H9 (cell line): ENCODE measurements around the gene RIMOC1. TPM values are rescaled to one million over a fixed set of nuclear protein-coding genes. Genes with fewer than 3 reads are reported as not detected.

ENCODE experiments used
- DNase-seq: peaks from one replicate; pipeline ENCODE4 v3.0.0-alpha.2; 2017
- H2AFZ ChIP-seq: one replicate; pipeline ENCODE4 v1.6.1; 2013; ENCODE audit warnings: mild to moderate bottlenecking, low read length, control low read depth, moderate library complexity
- H2AK5ac ChIP-seq: 2 replicates; pipeline ENCODE4 v1.6.1; 2013; ENCODE audit warnings: low read length, control low read depth, mixed read lengths; ENCODE audit not compliant: insufficient read length
- H2BK120ac ChIP-seq: one replicate; pipeline ENCODE4 v1.6.1; 2013; ENCODE audit warnings: low read depth, mild to moderate bottlenecking, low read length, control low read depth, inconsistent platforms; ENCODE audit not compliant: poor library complexity, severe bottlenecking
- H2BK12ac ChIP-seq: 2 replicates; pipeline ENCODE4 v1.6.1; 2013; ENCODE audit warnings: low read length, control low read depth, mixed read lengths, low read depth; ENCODE audit not compliant: insufficient read length
- H2BK15ac ChIP-seq: 2 replicates; pipeline ENCODE4 v1.6.1; 2013; ENCODE audit warnings: low read depth, low read length, control low read depth
- H2BK20ac ChIP-seq: one replicate; pipeline ENCODE4 v1.6.1; 2013; ENCODE audit warnings: low read depth, mild to moderate bottlenecking, low read length, control low read depth, inconsistent platforms; ENCODE audit not compliant: poor library complexity, severe bottlenecking
- H2BK5ac ChIP-seq: 2 replicates; pipeline ENCODE4 v1.6.1; 2013; ENCODE audit warnings: low read length, control low read depth, mixed read lengths; ENCODE audit not compliant: insufficient read length
- H3K14ac ChIP-seq: 2 replicates; pipeline ENCODE4 v1.6.1; 2013; ENCODE audit warnings: low read length, control low read depth; ENCODE audit not compliant: insufficient read depth
- H3K18ac ChIP-seq: 2 replicates; pipeline ENCODE4 v1.6.1; 2013; ENCODE audit warnings: low read depth, mild to moderate bottlenecking, mixed read lengths, low read length, control low read depth; ENCODE audit not compliant: insufficient read length
- H3K23ac ChIP-seq: 2 replicates; pipeline ENCODE4 v1.6.1; 2013; ENCODE audit warnings: low read length, control low read depth, mixed read lengths, low read depth; ENCODE audit not compliant: insufficient read length
- H3K23me2 ChIP-seq: 2 replicates; pipeline ENCODE4 v1.6.1; 2013; ENCODE audit warnings: low read depth, mild to moderate bottlenecking, mixed read lengths, low read length, control low read depth; ENCODE audit not compliant: insufficient read length, poor library complexity, severe bottlenecking
- H3K27ac ChIP-seq: 2 replicates; pipeline ENCODE4 v1.5.1; 2013; ENCODE audit warnings: low read length, control low read depth, mixed read lengths, low read depth; ENCODE audit not compliant: insufficient read length
- H3K27me3 ChIP-seq: 2 replicates; pipeline ENCODE4 v1.6.1; 2013; ENCODE audit warnings: low read length, control low read depth, inconsistent platforms; ENCODE audit not compliant: insufficient read depth
- H3K4ac ChIP-seq: 2 replicates; pipeline ENCODE4 v1.6.1; 2013; ENCODE audit warnings: low read depth, mild to moderate bottlenecking, control low read depth, inconsistent platforms, low read length, moderate library complexity
- H3K4me1 ChIP-seq: 2 replicates; pipeline ENCODE4 v1.6.1; 2013; ENCODE audit warnings: low read length, control low read depth, inconsistent platforms; ENCODE audit not compliant: insufficient read depth
- H3K4me2 ChIP-seq: 2 replicates; pipeline ENCODE4 v1.6.1; 2013; ENCODE audit warnings: low read length, control low read depth, mixed read lengths; ENCODE audit not compliant: insufficient read length, insufficient read depth
- H3K56ac ChIP-seq: 2 replicates; pipeline ENCODE4 v1.6.1; 2013; ENCODE audit warnings: low read depth, mild to moderate bottlenecking, mixed read lengths, low read length, control low read depth; ENCODE audit not compliant: insufficient read length
- H3K79me1 ChIP-seq: 2 replicates; pipeline ENCODE4 v1.6.1; 2013; ENCODE audit warnings: low read depth, mild to moderate bottlenecking, moderate library complexity, low read length, control low read depth, inconsistent platforms; ENCODE audit not compliant: insufficient read depth, poor library complexity, severe bottlenecking
- H3K79me2 ChIP-seq: 2 replicates; pipeline ENCODE4 v1.6.1; 2013; ENCODE audit warnings: low read length, control low read depth, inconsistent platforms; ENCODE audit not compliant: insufficient read depth
- H3K9ac ChIP-seq: 2 replicates; pipeline ENCODE4 v1.6.1; 2013; ENCODE audit warnings: low read length, control low read depth, mixed read lengths; ENCODE audit not compliant: insufficient read length; ENCODE audit errors: extremely low read depth
- H3K9me3 ChIP-seq: one replicate; pipeline ENCODE4 v1.6.1; 2013; ENCODE audit warnings: low read depth, low read length, inconsistent platforms; ENCODE audit not compliant: control insufficient read depth
- H3T11ph ChIP-seq: one replicate; pipeline ENCODE4 v1.6.1; 2013; ENCODE audit warnings: mild to moderate bottlenecking, low read length, control low read depth, inconsistent platforms
- H4K20me1 ChIP-seq: one replicate; pipeline ENCODE4 v1.6.1; 2013; ENCODE audit not compliant: control insufficient read depth, insufficient read length, insufficient read depth
- H4K5ac ChIP-seq: 2 replicates; pipeline ENCODE4 v1.6.1; 2013; ENCODE audit warnings: low read depth, mild to moderate bottlenecking, mixed read lengths, low read length, control low read depth; ENCODE audit not compliant: insufficient read length
- H4K8ac ChIP-seq: replicated peaks from 2 replicates; pipeline ENCODE4 v1.6.1; 2013; ENCODE audit warnings: low read length, control low read depth, mixed read lengths, low read depth; ENCODE audit not compliant: insufficient read length
- H4K91ac ChIP-seq: 2 replicates; pipeline ENCODE4 v1.6.1; 2013; ENCODE audit warnings: low read depth, mild to moderate bottlenecking, moderate library complexity, mixed read lengths, low read length, control low read depth; ENCODE audit not compliant: insufficient read length
- H3K27ac Mint-ChIP-seq, 3 experiments: 2 replicates in 2 of 3; 3 replicates in 1 of 3; pipeline ENCODE4 v1.8.0; 2020 to 2021; ENCODE audit warnings: mixed read lengths in 3 of 3, mild to moderate bottlenecking in 1 of 3, moderate library complexity in 1 of 3
- H3K27me3 Mint-ChIP-seq: 2 replicates; pipeline ENCODE4 v1.8.0; 2021; ENCODE audit warnings: low read depth, mild to moderate bottlenecking, moderate library complexity, mixed read lengths
- H3K36me3 Mint-ChIP-seq, 3 experiments: 2 replicates in 2 of 3; 3 replicates in 1 of 3; pipeline ENCODE4 v1.8.0; 2020 to 2021; ENCODE audit warnings: low read depth in 3 of 3, mixed read lengths in 3 of 3; ENCODE audit not compliant: insufficient read depth in 1 of 3
- H3K4me1 Mint-ChIP-seq, 2 experiments: 2 replicates each; pipeline ENCODE4 v1.8.0; 2020; ENCODE audit warnings: mixed read lengths in 2 of 2
- H3K4me3 Mint-ChIP-seq, 2 experiments: 2 replicates in 1 of 2; 3 replicates in 1 of 2; pipeline ENCODE4 v1.8.0; 2020 to 2021; ENCODE audit warnings: mild to moderate bottlenecking in 2 of 2, mixed read lengths in 2 of 2, moderate library complexity in 1 of 2
- H3K9me3 Mint-ChIP-seq, 2 experiments: 2 replicates in 1 of 2; 3 replicates in 1 of 2; pipeline ENCODE4 v1.8.0; 2020; ENCODE audit warnings: mild to moderate bottlenecking in 2 of 2, mixed read lengths in 2 of 2, moderate library complexity in 1 of 2
- CTCF ChIP-seq: fragments of 200-600 bp; sonication (generic); conservative IDR thresholded peaks from 3 replicates; pipeline ENCODE4 v1.8.0; 2021; ENCODE audit warnings: antibody characterized with exemption, mild to moderate bottlenecking
- WGBS: extraction: QIAGEN DNeasy Blood & Tissue Kit; methylation state at CpG from one replicate; pipeline ENCODE4 v1.1.7; 2013; ENCODE audit warnings: missing lambda C conversion rate, low lambda C conversion rate, mixed read lengths; ENCODE audit not compliant: insufficient read length; ENCODE audit errors: extremely low coverage; 5-methylcytosine and 5-hydroxymethylcytosine counted together
- total RNA-seq: library from RNA; stranded (reverse); gene quantifications from 2 replicates; pipeline ENCODE4 v1.2.1, GENCODE V29; 2021

RIMOC1 gene
- total RNA-seq, 1 experiment from 2014 or later, result 43.3 TPM

- H2BK5ac ChIP-seq, result no peak overlapping the region
- H3K18ac ChIP-seq, result no peak overlapping the region
- TF ChIP-seq CTCF, result no peak
- WGBS, result no CpG with 5 or more reads among the region's 1 CpG
- no peak overlapping the region for H2AK5ac ChIP-seq
- no peak overlapping the region for H3K14ac ChIP-seq
- no peak overlapping the region for H2AFZ ChIP-seq
- H3K79me2 ChIP-seq, result no peaks in the 10 kb centered on the region
- H2BK15ac ChIP-seq, result no peak overlapping the region
- H3K4me1 Mint-ChIP-seq, result no peaks in the 10 kb centered on the region
- no peaks in the 10 kb centered on the region; a peak in 2 of 5 replicates for H3K9me3 Mint-ChIP-seq
- H4K20me1 ChIP-seq, result no peaks in the 10 kb centered on the region
- DNase-seq, result no peak
- H2BK120ac ChIP-seq, result no peak overlapping the region
- no peak overlapping the region for H3K23ac ChIP-seq
- H3K79me1 ChIP-seq, result no peaks in the 10 kb centered on the region
- no peak overlapping the region for H3K56ac ChIP-seq
- H3K27ac Mint-ChIP-seq, result no peak overlapping the region
- H3K4me3 Mint-ChIP-seq, result no peak overlapping the region
- H3K4me2 ChIP-seq, result no peak overlapping the region
- H3K9me3 ChIP-seq, result no peaks in the 10 kb centered on the region
- no peak overlapping the region for H3K27ac ChIP-seq
- no peaks in the 10 kb centered on the region for H3K27me3 ChIP-seq
- H3K9ac ChIP-seq, result no peak overlapping the region
- H4K8ac ChIP-seq, result no peak overlapping the region
- H3K23me2 ChIP-seq, result no peaks in the 10 kb centered on the region
- no peaks in the 10 kb centered on the region for H3K27me3 Mint-ChIP-seq
- H3K4ac ChIP-seq, result no peak overlapping the region
- no peaks in the 10 kb centered on the region for H3K4me1 ChIP-seq
- no peak overlapping the region for H2BK20ac ChIP-seq
- H4K91ac ChIP-seq, result no peak overlapping the region
- no peak overlapping the region for H3T11ph ChIP-seq
- H4K5ac ChIP-seq, result no peak overlapping the region
- H2BK12ac ChIP-seq, result no peak overlapping the region
- no peaks in the 10 kb centered on the region for H3K36me3 Mint-ChIP-seq
Observed at GRCh38 chr5:41877408-41877807, 26.7 kb upstream of the RIMOC1 start.
